Type B pancreatic cell (in vitro differentiated cells): ENCODE measurements around the gene RBM28. TPM values are rescaled to one million over a fixed set of nuclear protein-coding genes. Genes with fewer than 3 reads are reported as not detected.
A peak's percentile ranks its signal among the peaks of the same experiment; 100 is the strongest.
"Not testable (repeated sequence)": the region's sequence is repeated elsewhere in the genome, so short reads cannot be mapped to it uniquely, and the experiment has no call there.

Experiments
- DNase-seq: peaks from one replicate; pipeline ENCODE4 v3.0.0; 2021; ENCODE audit warnings: mixed read lengths; ENCODE audit not compliant: unreplicated experiment; ENCODE audit errors: extremely low spot score
- H3K27ac Mint-ChIP-seq: 2 replicates; pipeline ENCODE4 v1.8.0; 2021; ENCODE audit warnings: mild to moderate bottlenecking, mixed read lengths
- H3K27me3 Mint-ChIP-seq: 2 replicates; pipeline ENCODE4 v1.8.0; 2021; ENCODE audit warnings: mixed read lengths
- H3K36me3 Mint-ChIP-seq: 2 replicates; pipeline ENCODE4 v1.8.0; 2021; ENCODE audit warnings: mixed read lengths
- H3K4me1 Mint-ChIP-seq: one replicate; pipeline ENCODE4 v1.8.0; 2021; ENCODE audit warnings: mixed read lengths; ENCODE audit not compliant: unreplicated experiment
- H3K4me3 Mint-ChIP-seq: 2 replicates; pipeline ENCODE4 v1.8.0; 2021; ENCODE audit warnings: mild to moderate bottlenecking, mixed read lengths
- H3K9me3 Mint-ChIP-seq: 2 replicates; pipeline ENCODE4 v1.8.0; 2021; ENCODE audit warnings: mixed read lengths
- CTCF ChIP-seq: fragments of 200-600 bp; sonication (generic); conservative IDR thresholded peaks from 2 replicates; pipeline ENCODE4 v1.5.0; 2021; ENCODE audit warnings: antibody characterized with exemption, mild to moderate bottlenecking
- total RNA-seq: library from RNA; stranded (reverse); gene quantifications from 2 replicates; pipeline ENCODE4 v1.2.1, GENCODE V29; 2021; ENCODE audit warnings: low replicate concordance

The RBM28 gene
- total RNA-seq, 1 donor from 2014 or later = 59.7 TPM

DNA sequence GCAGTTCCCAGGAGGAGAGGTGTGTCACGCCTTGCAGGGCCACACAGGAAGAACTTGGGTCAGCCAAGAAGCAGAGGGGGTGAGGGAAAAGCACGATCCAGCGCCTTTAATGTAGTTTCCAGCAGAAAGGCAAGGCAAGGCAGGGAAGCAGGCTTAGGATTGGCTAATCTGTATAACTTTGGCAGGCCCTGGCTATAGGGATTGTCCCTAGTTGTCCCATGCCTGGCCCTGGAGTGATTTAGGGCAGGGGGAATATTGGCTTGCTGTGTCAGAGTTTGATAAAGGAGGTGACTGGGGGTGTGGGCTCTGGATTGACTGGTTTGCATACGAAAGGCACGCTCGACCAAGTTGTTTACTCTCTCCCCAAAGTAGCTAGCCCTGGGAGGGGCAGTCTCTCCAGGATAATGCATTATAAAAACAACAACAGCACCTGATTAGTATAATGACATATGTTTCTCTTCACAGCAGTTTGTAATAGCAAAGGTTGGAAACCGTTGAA lies 44.5 kb downstream of the RBM28 start:
- DNase-seq = no peak
- Mint-ChIP-seq H3K27ac (peak overlapping the region; percentile 17), H3K4me3 (no peak overlapping the region), H3K27me3 (no peaks in the 10 kb centered on the region), H3K36me3 (peaks cover 4% of the 10 kb centered on the region), H3K9me3 (no peaks in the 10 kb centered on the region), H3K4me1 (peaks cover 6% of the 10 kb centered on the region)
- no peak for TF ChIP-seq CTCF

DNA sequence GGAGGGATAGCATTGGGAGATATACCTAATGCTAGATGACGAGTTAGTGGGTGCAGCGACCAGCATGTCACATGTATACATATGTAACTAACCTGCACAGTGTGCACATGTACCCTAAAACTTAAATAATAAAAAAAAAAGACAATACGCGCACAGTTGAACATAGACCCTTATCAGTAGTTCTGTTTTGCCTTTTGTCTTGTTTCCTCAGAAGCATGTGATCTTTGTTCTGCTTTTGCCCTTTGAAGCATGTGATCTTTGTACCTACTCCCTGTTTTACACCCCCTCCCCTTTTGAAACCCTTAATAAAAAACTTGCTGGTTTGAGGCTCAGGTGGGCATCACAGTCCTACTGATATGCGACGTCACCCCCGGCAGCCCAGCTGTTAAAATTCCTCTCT lies 45.7 kb downstream of the RBM28 start:
- not testable (repeated sequence) for H3K27ac Mint-ChIP-seq, H3K9me3 Mint-ChIP-seq, H3K27me3 Mint-ChIP-seq, H3K4me3 Mint-ChIP-seq, H3K4me1 Mint-ChIP-seq, DNase-seq, H3K36me3 Mint-ChIP-seq

DNA sequence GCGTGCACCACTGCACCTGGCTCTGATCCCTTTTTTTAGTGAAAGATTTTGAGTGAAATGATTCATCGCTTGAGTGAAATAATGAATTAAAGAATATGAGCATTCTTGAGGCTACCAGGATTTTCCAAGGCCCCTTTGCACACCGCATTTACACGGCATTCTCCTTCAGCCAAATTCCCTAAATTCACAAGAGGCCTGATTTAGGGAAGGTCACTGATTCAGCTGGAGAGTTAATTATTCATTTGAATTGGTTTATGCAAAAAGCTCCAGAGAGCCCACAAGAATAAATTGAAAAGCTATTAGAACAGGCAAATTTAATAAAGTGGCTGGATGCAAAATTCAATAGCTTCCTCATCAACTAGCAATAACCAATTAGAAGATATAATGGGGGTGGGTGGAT lies 56.2 kb downstream of the RBM28 start:
- no peak for TF ChIP-seq CTCF
- Mint-ChIP-seq H3K36me3 (peaks cover 26% of the 10 kb centered on the region), H3K27ac (no peak overlapping the region), H3K27me3 (no peaks in the 10 kb centered on the region), H3K9me3 (peaks cover 10% of the 10 kb centered on the region), H3K4me3 (no peak overlapping the region), H3K4me1 (peaks cover 4% of the 10 kb centered on the region)
- no peak for DNase-seq

- no peak for DNase-seq
- Mint-ChIP-seq H3K9me3 (peaks cover 6% of the 10 kb centered on the region), H3K4me3 (no peak overlapping the region), H3K4me1 (peaks cover 4% of the 10 kb centered on the region), H3K27ac (no peak overlapping the region), H3K27me3 (no peaks in the 10 kb centered on the region), H3K36me3 (peaks cover 20% of the 10 kb centered on the region)
- TF ChIP-seq CTCF = no peak
Measured at GRCh38 chr7:128284102-128284501, 59.6 kb downstream of the RBM28 start.

- peaks cover 4% of the 10 kb centered on the region for H3K4me1 Mint-ChIP-seq
- no peak overlapping the region for H3K4me3 Mint-ChIP-seq
- no peak overlapping the region for H3K27ac Mint-ChIP-seq
- no peak for DNase-seq
- no peak for TF ChIP-seq CTCF
- H3K9me3 Mint-ChIP-seq = peaks cover 6% of the 10 kb centered on the region
- no peaks in the 10 kb centered on the region for H3K27me3 Mint-ChIP-seq
- H3K36me3 Mint-ChIP-seq = peaks cover 14% of the 10 kb centered on the region
Measured at GRCh38 chr7:128281605-128282380, 61.9 kb downstream of the RBM28 start.

- H3K4me1 Mint-ChIP-seq, H3K9me3 Mint-ChIP-seq, DNase-seq, H3K27ac Mint-ChIP-seq, H3K27me3 Mint-ChIP-seq, H3K4me3 Mint-ChIP-seq: not testable (repeated sequence)
- H3K36me3 Mint-ChIP-seq = peaks cover 14% of the 10 kb centered on the region
Measured at GRCh38 chr7:128280451-128280850, 63.3 kb downstream of the RBM28 start.
